Superior temporal gyrus (tissue), 1 donor: ENCODE data around the gene NDUFAF8.

ENCODE experiments used
- DNase-seq: peaks from one replicate; pipeline ENCODE4 v3.0.0-alpha.2; 2016; ENCODE audit errors: extremely low spot score

The NDUFAF8 gene

GRCh38 chr17:81200695-81201580, 38.2 kb upstream of the NDUFAF8 start:
- peak; percentile 90 for DNase-seq

DNA sequence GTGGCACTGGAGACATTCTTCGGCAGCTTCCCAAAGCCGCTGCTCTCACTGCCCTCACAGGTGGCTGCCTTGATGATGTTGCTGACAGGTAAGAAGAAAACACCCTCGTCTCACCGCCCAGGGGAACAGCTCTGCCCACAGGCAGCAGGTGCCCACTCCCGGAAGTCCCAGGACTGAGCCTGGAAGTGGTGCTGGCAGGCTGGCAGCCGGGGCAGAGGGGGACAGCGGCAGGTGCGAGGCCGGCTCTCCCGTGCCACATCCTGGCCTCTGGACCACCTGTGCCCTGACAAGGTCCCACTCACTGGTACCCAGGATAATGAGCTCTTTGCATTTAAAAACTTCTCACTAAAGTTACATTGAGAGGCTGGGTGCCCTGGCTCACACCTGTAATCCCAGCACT, 36.8 kb upstream of the NDUFAF8 start:
- DNase-seq = no peak

GRCh38 chr17:81203136-81203535, 36.0 kb upstream of the NDUFAF8 start:
- no peak for DNase-seq

GRCh38 chr17:81204578-81204977, 34.5 kb upstream of the NDUFAF8 start:
- DNase-seq = no peak

DNA sequence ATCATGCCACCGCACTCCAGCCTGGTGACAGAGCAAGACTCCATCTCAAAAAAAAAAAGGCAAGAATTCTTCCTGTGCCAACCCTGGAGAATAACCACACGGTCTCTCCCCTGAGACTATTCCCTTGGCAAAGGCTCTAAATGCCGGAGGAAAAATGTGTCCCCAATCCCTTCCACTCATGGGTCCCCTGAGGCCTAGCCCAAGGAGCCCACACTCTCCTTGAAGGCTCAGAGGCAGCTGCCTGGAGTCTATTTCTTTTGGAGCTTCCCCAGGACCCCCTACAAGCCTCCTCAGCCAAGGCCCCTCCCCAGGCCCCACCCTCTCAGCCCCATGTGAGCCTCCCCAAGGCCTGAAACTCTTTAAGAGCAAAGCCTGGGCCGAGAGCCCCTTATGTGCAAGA, 33.0 kb upstream of the NDUFAF8 start:
- DNase-seq = no peak

- no peak for DNase-seq
Observed at GRCh38 chr17:81206657-81207056, 32.5 kb upstream of the NDUFAF8 start.

- no peak for DNase-seq
Observed at GRCh38 chr17:81207610-81208581, 31.2 kb upstream of the NDUFAF8 start.

DNA sequence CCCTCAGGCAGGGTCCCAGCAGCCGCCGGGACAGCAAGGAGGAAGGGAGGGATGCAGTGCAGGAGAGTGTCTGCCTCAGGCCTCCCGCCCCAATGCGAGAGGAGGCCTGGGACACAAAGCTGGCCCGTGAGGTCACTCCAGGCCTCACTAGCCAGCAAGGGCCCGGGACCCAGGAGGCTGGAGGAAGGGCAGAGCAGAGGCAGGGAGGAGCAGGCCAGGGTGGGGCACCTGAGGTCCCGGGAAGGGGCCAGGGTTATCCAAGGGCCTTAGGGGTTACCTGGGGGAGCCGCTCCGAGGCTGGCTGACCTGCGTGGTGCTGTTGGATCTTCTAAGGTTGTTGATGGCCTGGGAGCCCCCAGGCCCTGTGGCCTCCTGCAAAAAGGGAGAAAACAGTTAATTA, 30.5 kb upstream of the NDUFAF8 start:
- no peak for DNase-seq

DNA sequence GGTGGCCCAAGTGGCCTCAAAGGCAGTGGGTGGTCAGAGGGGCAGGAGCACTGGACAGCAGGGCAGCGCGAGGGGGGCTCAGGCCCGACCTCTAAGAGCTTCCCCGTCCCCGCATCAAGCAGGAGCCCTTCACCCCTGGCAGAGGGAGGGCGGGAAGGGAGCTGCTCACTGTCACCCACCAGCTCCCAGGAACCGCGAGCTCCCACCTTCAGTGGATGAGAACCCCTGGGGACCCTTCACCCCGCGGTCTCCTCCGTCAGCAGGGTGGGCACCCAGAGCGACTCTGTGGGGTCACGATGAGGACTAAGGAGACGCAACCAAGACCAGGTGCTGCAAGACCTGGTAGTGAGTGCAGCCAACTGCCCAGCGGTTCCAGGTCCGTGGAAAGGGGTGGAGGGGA, 30.0 kb upstream of the NDUFAF8 start:
- DNase-seq = no peak

DNA sequence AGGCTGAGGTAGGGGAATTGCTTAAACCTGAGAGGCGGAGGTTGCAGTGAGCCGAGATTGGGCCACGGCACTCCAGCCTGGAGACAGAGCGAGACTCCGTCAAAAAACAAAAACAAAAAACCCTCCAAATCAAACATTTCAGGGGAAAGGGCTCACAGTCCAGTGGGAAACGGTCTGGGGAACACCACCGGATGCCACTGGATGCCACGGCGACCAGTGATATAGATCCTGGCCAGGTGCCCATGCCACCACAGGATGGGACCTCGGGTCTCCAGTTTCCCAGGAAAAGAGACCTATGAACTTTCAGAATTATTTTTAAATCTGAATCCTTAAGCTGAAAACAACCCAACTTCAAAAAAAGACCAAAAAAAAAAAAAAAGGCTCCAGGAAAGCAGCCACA, 28.7 kb upstream of the NDUFAF8 start:
- no peak for DNase-seq

DNA sequence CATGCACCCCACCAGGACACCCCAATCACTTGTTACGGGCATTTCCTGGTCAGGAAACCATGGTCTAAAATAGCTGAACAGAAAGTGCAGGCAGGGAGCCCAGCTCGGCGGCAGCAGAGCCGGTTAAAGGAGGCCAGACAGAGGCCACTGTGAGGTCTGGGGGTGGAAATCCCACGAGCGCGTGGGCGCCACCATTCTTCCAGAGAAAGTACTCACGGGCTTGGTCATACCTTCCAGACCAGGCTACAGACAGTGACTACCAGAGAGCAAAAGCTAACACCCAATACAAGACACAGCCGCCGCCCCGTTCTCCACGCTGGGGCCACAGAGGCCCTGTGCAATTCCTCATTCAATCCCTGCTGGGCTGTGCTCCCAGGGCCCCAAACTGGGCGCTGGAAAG, 28.2 kb upstream of the NDUFAF8 start:
- DNase-seq = no peak

DNA sequence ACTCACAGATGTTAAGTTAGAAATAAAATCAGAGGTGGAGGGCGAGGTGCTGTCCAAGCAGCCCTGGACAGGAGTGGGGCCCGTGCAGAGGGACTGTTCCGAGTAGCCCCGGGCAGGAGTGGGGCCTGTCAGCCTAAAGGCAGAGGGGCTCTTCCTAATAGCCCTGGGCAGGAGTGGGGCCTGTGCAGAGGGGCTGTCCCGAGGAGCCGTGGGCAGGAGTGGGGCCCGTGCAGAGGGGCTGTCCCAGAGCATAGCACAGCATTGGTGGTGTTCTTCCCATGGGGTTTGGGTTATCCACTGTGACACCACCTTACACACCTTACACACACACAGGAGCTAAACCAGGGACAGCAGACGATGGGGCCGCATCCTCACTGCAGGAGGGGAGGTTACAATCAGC, 26.8 kb upstream of the NDUFAF8 start:
- no peak for DNase-seq

- no peak for DNase-seq
Observed at GRCh38 chr17:81213978-81214377, 25.1 kb upstream of the NDUFAF8 start.

DNA sequence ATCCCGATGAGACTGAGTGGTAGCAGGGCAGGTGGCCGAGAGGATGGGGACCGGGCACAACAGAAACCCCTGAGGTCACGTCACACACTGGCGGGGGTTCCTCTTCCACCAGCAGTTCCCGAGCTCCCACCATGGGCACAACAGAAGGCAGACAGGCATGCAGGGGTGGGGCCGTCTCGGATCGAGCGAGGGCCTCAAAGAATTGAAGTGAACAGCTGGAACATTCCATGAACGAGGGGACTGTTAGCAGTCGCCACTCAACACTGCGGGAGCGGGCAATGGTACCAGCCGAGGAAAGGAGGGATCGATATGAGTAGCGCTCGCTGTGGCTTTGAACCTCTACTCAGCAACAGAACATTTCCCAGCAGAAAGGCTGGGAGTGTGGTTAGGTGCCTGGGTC, 21.6 kb upstream of the NDUFAF8 start:
- no peak for DNase-seq

DNA sequence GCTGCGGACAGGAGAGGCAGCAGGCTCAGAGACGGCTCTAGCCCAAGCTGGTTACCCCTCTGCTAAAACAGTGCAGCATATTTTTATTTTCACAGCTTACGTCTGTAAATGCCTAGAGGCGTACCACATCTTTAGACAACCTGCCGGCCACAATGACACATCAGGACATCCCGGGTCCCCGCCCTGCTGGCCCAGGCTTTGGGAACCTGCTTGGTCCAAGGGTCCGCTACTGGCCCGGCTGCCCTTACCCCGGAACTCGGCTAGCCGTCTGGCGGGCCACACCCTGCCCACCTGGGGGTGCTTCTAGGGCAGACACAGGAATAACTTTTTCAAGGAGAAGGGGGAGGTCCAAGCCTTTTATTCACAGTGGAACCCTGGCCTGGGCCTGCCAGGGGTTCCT, 20.7 kb upstream of the NDUFAF8 start:
- no peak for DNase-seq

GRCh38 chr17:81218991-81219390, 20.1 kb upstream of the NDUFAF8 start:
- DNase-seq = no peak

- DNase-seq = no peak
Observed at GRCh38 chr17:81219476-81220180, 19.5 kb upstream of the NDUFAF8 start.

DNA sequence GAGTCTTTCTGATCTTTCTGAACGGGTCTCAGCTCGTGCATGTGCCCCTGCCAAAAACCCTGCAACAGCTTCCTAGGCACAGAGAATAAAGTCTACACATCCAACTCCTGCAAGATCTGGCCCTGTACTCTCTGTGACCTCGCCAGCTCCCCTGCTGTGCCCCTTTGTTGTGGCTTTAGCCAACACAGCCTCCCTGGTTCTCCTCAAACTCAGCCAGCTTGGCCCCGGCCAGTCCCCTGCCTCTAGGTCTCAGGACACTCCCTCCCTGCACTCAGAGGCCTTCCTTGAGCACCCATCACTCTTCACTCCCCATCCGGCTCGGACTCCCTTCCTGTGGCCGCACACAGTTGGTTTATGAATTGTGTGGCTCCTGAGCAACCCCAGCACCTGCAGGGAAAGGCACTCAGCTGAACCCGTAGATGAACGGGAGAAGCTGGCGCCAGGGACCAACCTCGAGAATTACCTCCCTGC, 17.7 kb upstream of the NDUFAF8 start:
- DNase-seq = no peak

- DNase-seq = no peak
Observed at GRCh38 chr17:81221842-81222619, 17.1 kb upstream of the NDUFAF8 start.

GRCh38 chr17:81222620-81222905, 16.6 kb upstream of the NDUFAF8 start:
- no peak for DNase-seq
